ENCODE data around the gene LYL1. TPM values are rescaled to one million over a fixed set of nuclear protein-coding genes. Genes with fewer than 3 reads are reported as not detected.

LYL1 gene
- total and polyA plus RNA-seq, 11 donors, result 5.2 to 19.1 (median 8.3) TPM

DNA sequence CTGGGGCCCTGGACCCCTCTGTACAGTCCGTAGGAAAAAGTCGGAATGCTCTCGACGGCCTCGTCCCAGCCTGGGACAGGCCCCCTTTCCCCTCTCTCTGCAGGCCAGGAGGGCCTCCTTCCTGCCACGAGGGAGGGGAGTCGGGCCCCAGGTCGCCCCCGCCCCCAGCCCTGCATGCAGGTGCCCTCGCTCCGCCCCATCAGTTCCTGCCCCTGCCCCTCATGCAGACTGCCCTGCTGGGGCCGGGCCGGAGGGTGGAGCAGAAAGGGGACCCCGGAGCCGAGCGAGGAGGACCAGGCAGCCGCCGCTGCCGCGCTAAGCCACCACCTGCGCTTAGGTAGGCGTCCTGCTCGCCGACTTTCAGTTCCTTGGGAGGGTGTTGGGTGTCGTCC lies 7.3 kb downstream of the LYL1 start:
- TF ChIP-seq, protein P1, sequence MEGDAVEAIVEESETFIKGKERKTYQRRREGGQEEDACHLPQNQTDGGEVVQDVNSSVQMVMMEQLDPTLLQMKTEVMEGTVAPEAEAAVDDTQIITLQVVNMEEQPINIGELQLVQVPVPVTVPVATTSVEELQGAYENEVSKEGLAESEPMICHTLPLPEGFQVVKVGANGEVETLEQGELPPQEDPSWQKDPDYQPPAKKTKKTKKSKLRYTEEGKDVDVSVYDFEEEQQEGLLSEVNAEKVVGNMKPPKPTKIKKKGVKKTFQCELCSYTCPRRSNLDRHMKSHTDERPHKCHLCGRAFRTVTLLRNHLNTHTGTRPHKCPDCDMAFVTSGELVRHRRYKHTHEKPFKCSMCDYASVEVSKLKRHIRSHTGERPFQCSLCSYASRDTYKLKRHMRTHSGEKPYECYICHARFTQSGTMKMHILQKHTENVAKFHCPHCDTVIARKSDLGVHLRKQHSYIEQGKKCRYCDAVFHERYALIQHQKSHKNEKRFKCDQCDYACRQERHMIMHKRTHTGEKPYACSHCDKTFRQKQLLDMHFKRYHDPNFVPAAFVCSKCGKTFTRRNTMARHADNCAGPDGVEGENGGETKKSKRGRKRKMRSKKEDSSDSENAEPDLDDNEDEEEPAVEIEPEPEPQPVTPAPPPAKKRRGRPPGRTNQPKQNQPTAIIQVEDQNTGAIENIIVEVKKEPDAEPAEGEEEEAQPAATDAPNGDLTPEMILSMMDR (IDR thresholded peaks at IDR 0.05), result no peak
- no peak for TF ChIP-seq POLR2A (IDR thresholded peaks at IDR 0.05)
- ATAC-seq, result no peak
- intact Hi-C loops (cut with DNase I), result loop anchor here in 3 of 10 donors (2.0 to 10.0 kb wide), 3 partner anchors 61 to 211 kb away; partner anchors contain the start of genes DNASE2 (in 1 of the 3) and KLF1 (in 1 of the 3)
- no peaks in the 10 kb centered on the region for H3K9me3 ChIP-seq
- H3K27ac ChIP-seq, result peak overlapping the region in 11 of 12 donors; percentile 4 to 96 (median 78)
- WGBS, 4 donors, result 65 to 80% (median 76%) methylated on average over 19 to 25 of the region's 25 CpGs
- H3K4me1 ChIP-seq, result peaks cover 0 to 97% (median 83%) of the 10 kb centered on the region in 12 donors
- H3K27me3 ChIP-seq, result peaks cover 0 to 12% (median 0%) of the 10 kb centered on the region in 9 donors
- H3K36me3 ChIP-seq, result peaks cover 0 to 17% (median 10%) of the 10 kb centered on the region in 9 donors
- H3K4me3 ChIP-seq, result peak overlapping the region in 7 of 12 donors; percentile 5 to 73 (median 34)
- DNase-seq, result peak in 2 of 5 donors; percentile 35 to 47

DNA sequence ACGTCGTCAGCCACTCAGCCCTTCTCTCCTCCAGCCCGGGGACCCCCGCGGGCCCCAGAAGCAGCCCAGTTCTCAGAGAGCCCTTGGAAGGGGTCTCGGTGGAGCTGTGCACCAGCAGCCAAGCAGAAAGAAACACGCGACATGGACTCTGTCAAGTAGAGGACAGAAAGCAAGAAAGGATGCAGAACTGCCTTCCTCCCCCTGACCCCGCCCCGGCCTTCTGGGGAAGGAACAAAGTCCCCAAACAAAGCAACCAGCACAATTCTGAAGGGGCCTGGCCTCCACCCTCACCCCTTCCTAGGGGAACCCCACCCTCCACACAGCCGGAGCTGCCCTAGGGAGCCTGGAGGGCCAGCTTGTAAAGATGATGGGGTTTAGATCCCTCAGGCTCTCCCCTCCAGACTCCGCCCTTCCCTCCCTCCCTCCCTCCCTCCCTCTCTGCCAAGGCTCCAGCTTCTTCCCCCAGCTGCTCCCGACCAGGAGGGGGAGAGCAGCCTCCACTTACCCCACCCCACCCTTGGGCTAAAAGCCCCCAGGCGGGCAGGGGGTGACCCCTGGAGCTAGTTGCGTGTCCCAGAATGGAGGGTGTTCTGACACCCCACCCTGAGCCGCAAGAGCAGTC lies 7.8 kb downstream of the LYL1 start:
- Histone ChIP-seq H3K4me1 (peaks cover 0 to 97% (median 84%) of the 10 kb centered on the region in 12 donors), H3K36me3 (peaks cover 0 to 22% (median 13%) of the 10 kb centered on the region in 9 donors), H3K9me3 (no peaks in the 10 kb centered on the region), H3K4me3 (peak overlapping the region in 7 of 12 donors; percentile 5 to 73 (median 34)), H3K27me3 (peaks cover 0 to 12% (median 0%) of the 10 kb centered on the region in 9 donors), H3K27ac (peak overlapping the region in 11 of 12 donors; percentile 53 to 96 (median 78))
- WGBS, 4 donors, result 62 to 70% (median 66%) methylated on average over 14 to 16 of the region's 16 CpGs
- peak in 3 of 5 donors; percentile 37 to 78 (median 53) for DNase-seq
- ATAC-seq, result no peak
- no peak for TF ChIP-seq POLR2A (IDR thresholded peaks at IDR 0.05)
- TF ChIP-seq, protein P1 (IDR thresholded peaks at IDR 0.05), result no peak
- intact Hi-C loops (cut with DNase I), result loop anchor here in 6 of 10 donors (1.0 to 10.0 kb wide), 6 partner anchors 38 to 210 kb away; partner anchors contain the start of genes DNASE2 (in 1 of the 6) and KLF1 (in 1 of the 6)

DNA sequence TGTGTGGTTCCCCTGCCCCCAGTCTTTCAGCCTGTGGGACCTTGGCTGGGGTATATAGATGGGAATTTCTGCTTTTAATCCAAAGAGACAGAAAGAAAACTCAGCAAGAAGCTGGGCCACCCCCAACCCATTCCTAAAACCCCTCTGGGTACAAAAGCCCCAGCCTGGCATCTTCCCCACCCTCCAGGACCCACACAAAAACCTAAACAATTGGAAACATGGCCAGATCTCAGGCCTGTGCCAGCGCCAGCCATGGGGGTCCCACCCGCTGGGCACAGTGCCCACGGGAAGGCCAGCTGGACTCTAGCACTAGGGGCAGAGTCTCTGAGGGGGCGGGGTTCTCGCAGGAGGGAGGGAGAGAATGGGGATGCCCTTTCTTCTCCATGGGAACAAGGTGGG lies 8.6 kb downstream of the LYL1 start:
- Histone ChIP-seq H3K27ac (peak overlapping the region in 11 of 12 donors; percentile 16 to 96 (median 78)), H3K27me3 (peaks cover 0 to 12% (median 0%) of the 10 kb centered on the region in 9 donors), H3K4me1 (peaks cover 0 to 99% (median 81%) of the 10 kb centered on the region in 12 donors), H3K9me3 (no peaks in the 10 kb centered on the region), H3K4me3 (no peak overlapping the region), H3K36me3 (peaks cover 0 to 23% (median 13%) of the 10 kb centered on the region in 9 donors)
- intact Hi-C loops (cut with DNase I), result loop anchor here in 6 of 10 donors (1.0 to 10.0 kb wide), 6 partner anchors 37 to 209 kb away; partner anchors contain the start of genes DNASE2 (in 1 of the 6) and KLF1 (in 1 of the 6)
- 47 to 60% (median 55%) methylated on average over 3 to 5 of the region's 5 CpGs for WGBS, 4 donors
- ATAC-seq (no peak), DNase-seq (peak in 1 of 5 donors; percentile 45)
- TF ChIP-seq, protein P1 (IDR thresholded peaks at IDR 0.05), result peak in 2 of 12 donors; percentile 3 to 36
- no peak for TF ChIP-seq POLR2A (IDR thresholded peaks at IDR 0.05)
